Measurements from ENCODE around the gene EPM2A. TPM values are rescaled to one million over a fixed set of nuclear protein-coding genes. Genes with fewer than 3 reads are reported as not detected.

EPM2A gene
- polyA plus RNA-seq, 1 donor (not counting 4 experiments of a cell fraction or from before 2014, with no cell fraction given), result 2.4 TPM

DNA sequence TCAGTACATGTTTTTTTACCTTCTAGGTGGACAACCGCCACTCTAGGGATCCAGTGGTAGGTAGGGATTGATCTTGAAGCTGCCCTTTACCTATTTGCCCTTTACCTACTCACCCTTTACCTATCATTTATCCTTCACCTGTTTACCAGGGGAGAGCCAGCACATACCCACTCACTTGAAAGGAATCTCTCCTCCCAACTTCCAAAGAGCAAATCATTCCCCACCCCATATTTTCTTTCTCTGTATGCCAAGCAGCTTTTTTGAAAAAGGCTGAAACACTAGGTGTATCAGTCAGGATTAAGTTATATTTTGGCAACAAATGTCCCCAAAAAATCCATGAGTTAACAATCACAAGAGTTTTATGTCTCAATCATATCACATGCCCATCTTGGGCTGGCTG, 10.5 kb upstream of the EPM2A start:
- dilution Hi-C loops (cut with MboI; ENCODE audit: extremely low pct_ligation_motif_present, low sequenced_read_pairs), result no loop called here
- Histone ChIP-seq H4K20me1 (ENCODE audit: control insufficient read depth, extremely low read depth, insufficient read depth, low read length) (no peaks in the 10 kb centered on the region), H3K27me3 (ENCODE audit: control insufficient read depth, extremely low read depth, insufficient read depth, low read length) (no peaks in the 10 kb centered on the region), H3K36me3 (ENCODE audit: control insufficient read depth in 2 of 2, extremely low read depth in 1 of 2, insufficient read depth in 2 of 2, low read length in 2 of 2) (no peaks in the 10 kb centered on the region), H3K4me2 (ENCODE audit: control insufficient read depth, extremely low read depth, insufficient read depth, low read depth, low read length) (peak overlapping the region; percentile 37), H3K9me1 (ENCODE audit: control insufficient read depth, extremely low read depth, insufficient read depth, low read length) (no peaks in the 10 kb centered on the region), H3K9me3 (ENCODE audit: control insufficient read depth, low read depth, low read length) (no peaks in the 10 kb centered on the region), H3K4me1 (ENCODE audit: control insufficient read depth, extremely low read depth, insufficient read depth, low read length) (peaks cover 26% of the 10 kb centered on the region), H3K9ac (ENCODE audit: control insufficient read depth, extremely low read depth, insufficient read depth, low read length) (no peak overlapping the region), H3K27ac (ENCODE audit: control insufficient read depth, insufficient read depth, low read length) (peak overlapping the region; percentile 43), H2AFZ (ENCODE audit: control insufficient read depth, low read length) (peak overlapping the region; percentile 20), H3K4me3 (ENCODE audit: control insufficient read depth in 2 of 3, extremely low read depth in 1 of 3, insufficient read depth in 2 of 3, low read depth in 1 of 3, low read length in 3 of 3) (no peak overlapping the region), H3K79me2 (ENCODE audit: control insufficient read depth, insufficient read depth, low read length) (no peaks in the 10 kb centered on the region)
- no peak for DNase-seq (ENCODE audit: low read depth, low spot score)
- TF ChIP-seq, protein P1, sequence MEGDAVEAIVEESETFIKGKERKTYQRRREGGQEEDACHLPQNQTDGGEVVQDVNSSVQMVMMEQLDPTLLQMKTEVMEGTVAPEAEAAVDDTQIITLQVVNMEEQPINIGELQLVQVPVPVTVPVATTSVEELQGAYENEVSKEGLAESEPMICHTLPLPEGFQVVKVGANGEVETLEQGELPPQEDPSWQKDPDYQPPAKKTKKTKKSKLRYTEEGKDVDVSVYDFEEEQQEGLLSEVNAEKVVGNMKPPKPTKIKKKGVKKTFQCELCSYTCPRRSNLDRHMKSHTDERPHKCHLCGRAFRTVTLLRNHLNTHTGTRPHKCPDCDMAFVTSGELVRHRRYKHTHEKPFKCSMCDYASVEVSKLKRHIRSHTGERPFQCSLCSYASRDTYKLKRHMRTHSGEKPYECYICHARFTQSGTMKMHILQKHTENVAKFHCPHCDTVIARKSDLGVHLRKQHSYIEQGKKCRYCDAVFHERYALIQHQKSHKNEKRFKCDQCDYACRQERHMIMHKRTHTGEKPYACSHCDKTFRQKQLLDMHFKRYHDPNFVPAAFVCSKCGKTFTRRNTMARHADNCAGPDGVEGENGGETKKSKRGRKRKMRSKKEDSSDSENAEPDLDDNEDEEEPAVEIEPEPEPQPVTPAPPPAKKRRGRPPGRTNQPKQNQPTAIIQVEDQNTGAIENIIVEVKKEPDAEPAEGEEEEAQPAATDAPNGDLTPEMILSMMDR (optimal IDR thresholded peaks at IDR 0.05 in 1 of 3, IDR thresholded peaks at IDR 0.05 in 1 of 3, conservative IDR thresholded peaks at IDR 0.05 in 1 of 3; ENCODE audit: extremely low read depth in 1 of 3, insufficient read depth in 2 of 3, low read length in 3 of 3), result no peak
- TF ChIP-seq EZH2 (IDR thresholded peaks at IDR 0.05; ENCODE audit: low read length), result no peak
- FAIRE-seq, result peak; percentile 20

DNA sequence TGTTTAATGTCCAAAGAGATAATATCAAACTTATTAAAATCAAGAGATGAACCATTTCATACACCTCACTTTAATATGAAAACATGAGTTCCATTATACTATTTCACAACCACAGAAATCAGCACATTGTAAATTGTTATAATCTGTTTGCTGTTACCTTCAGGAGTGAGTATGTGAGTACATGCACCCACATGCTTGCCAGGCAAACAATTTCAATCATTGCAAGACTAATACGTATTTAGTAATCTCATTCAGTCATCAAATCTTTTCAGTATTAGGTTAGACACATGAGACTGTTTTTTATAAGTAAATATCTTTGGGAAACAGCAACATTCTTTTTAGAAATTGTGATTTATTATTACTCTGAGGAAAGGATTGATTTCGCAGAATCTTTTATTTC, 9.3 kb upstream of the EPM2A start:
- Histone ChIP-seq H3K27me3 (ENCODE audit: control insufficient read depth, extremely low read depth, insufficient read depth, low read length) (no peaks in the 10 kb centered on the region), H3K27ac (ENCODE audit: control insufficient read depth, insufficient read depth, low read length) (no peak overlapping the region), H3K4me3 (ENCODE audit: control insufficient read depth in 2 of 3, extremely low read depth in 1 of 3, insufficient read depth in 2 of 3, low read depth in 1 of 3, low read length in 3 of 3) (no peak overlapping the region), H3K9me3 (ENCODE audit: control insufficient read depth, low read depth, low read length) (no peaks in the 10 kb centered on the region), H4K20me1 (ENCODE audit: control insufficient read depth, extremely low read depth, insufficient read depth, low read length) (no peaks in the 10 kb centered on the region), H3K79me2 (ENCODE audit: control insufficient read depth, insufficient read depth, low read length) (no peaks in the 10 kb centered on the region), H3K9ac (ENCODE audit: control insufficient read depth, extremely low read depth, insufficient read depth, low read length) (no peak overlapping the region), H3K4me1 (ENCODE audit: control insufficient read depth, extremely low read depth, insufficient read depth, low read length) (peaks cover 21% of the 10 kb centered on the region), H3K4me2 (ENCODE audit: control insufficient read depth, extremely low read depth, insufficient read depth, low read depth, low read length) (no peak overlapping the region), H3K36me3 (ENCODE audit: control insufficient read depth in 2 of 2, extremely low read depth in 1 of 2, insufficient read depth in 2 of 2, low read length in 2 of 2) (no peaks in the 10 kb centered on the region), H2AFZ (ENCODE audit: control insufficient read depth, low read length) (no peak overlapping the region), H3K9me1 (ENCODE audit: control insufficient read depth, extremely low read depth, insufficient read depth, low read length) (no peaks in the 10 kb centered on the region)
- no peak for TF ChIP-seq EZH2 (IDR thresholded peaks at IDR 0.05; ENCODE audit: low read length)
- TF ChIP-seq, protein P1 (optimal IDR thresholded peaks at IDR 0.05 in 1 of 3, IDR thresholded peaks at IDR 0.05 in 1 of 3, conservative IDR thresholded peaks at IDR 0.05 in 1 of 3; ENCODE audit: extremely low read depth in 1 of 3, insufficient read depth in 2 of 3, low read length in 3 of 3), result no peak
- FAIRE-seq, result peak; percentile 55
- DNase-seq (ENCODE audit: low read depth, low spot score), result no peak
- dilution Hi-C loops (cut with MboI; ENCODE audit: extremely low pct_ligation_motif_present, low sequenced_read_pairs), result no loop called here

Data from keratinocyte (primary cell).